IMR-90 (cell line): ENCODE data around the gene SURF2. TPM values are rescaled to one million over a fixed set of nuclear protein-coding genes. Genes with fewer than 3 reads are reported as not detected.
A peak's percentile ranks its signal among the peaks of the same experiment; 100 is the strongest.

Source experiments
- ATAC-seq: fragments of 200-7000 bp; cut with Tn5 transposase; 2 replicates; pipeline ENCODE4 v1.9.1; 2020; ENCODE audit warnings: low read depth, mild to moderate bottlenecking, moderate library complexity
- BruUV-seq: library from RNA; stranded (reverse); fragments of 400-500 nt; replicated peaks from 2 replicates; lab custom pipeline; 2021; lab: Mats Ljungman, UMichigan
- CTCF ChIA-PET: fragments of 300-600 bp; formaldehyde crosslinking; extraction: SDS; loops from one replicate; lab custom pipeline; 2021; ENCODE audit warnings: antibody characterized with exemption; lab: Yijun Ruan, JAX
- POLR2A ChIA-PET: fragments of 300-600 bp; sonication (Branson Sonifier 250); formaldehyde crosslinking; loops from one replicate; lab custom pipeline; 2022; ENCODE audit warnings: antibody characterized with exemption; ENCODE audit not compliant: unreplicated experiment; lab: Charles Lee
- DNase-seq: peaks from one replicate; pipeline ENCODE4 v3.0.0; 2013
- H2AFZ ChIP-seq: replicated peaks from 2 replicates; pipeline ENCODE3; 2013; ENCODE audit warnings: low read length, mild to moderate bottlenecking; ENCODE audit not compliant: poor library complexity
- H2AK5ac ChIP-seq: 2 replicates; pipeline ENCODE4 v1.6.1; 2013; ENCODE audit warnings: low read depth, low read length, inconsistent platforms
- H2AK9ac ChIP-seq: replicated peaks from 2 replicates; pipeline ENCODE3; 2013; ENCODE audit warnings: mild to moderate bottlenecking, low read depth, low read length, moderate library complexity; ENCODE audit not compliant: poor library complexity
- H2BK120ac ChIP-seq: 2 replicates; pipeline ENCODE4 v1.6.1; 2013; ENCODE audit warnings: low read depth, low read length, inconsistent platforms
- H2BK15ac ChIP-seq: 3 replicates; pipeline ENCODE4 v1.6.1; 2013; ENCODE audit warnings: low read depth, low read length, inconsistent platforms
- H2BK20ac ChIP-seq: 2 replicates; pipeline ENCODE4 v1.6.1; 2013; ENCODE audit warnings: low read depth, mild to moderate bottlenecking, inconsistent platforms, low read length, moderate library complexity
- H2BK5ac ChIP-seq: 2 replicates; pipeline ENCODE4 v1.6.1; 2013; ENCODE audit warnings: mild to moderate bottlenecking, low read depth, low read length, inconsistent platforms; ENCODE audit not compliant: poor library complexity, severe bottlenecking
- H3K14ac ChIP-seq: replicated peaks from 2 replicates; pipeline ENCODE4 v1.6.1; 2013; ENCODE audit warnings: low read depth, low read length, inconsistent platforms
- H3K18ac ChIP-seq: 2 replicates; pipeline ENCODE4 v1.6.1; 2013; ENCODE audit warnings: low read depth, low read length, control low read depth
- H3K23ac ChIP-seq: 2 replicates; pipeline ENCODE4 v1.6.1; 2013; ENCODE audit warnings: low read depth, low read length, inconsistent platforms
- H3K27ac ChIP-seq: 2 replicates; pipeline ENCODE4 v1.5.1; 2013; ENCODE audit warnings: mild to moderate bottlenecking, control low read depth, low read length; ENCODE audit not compliant: insufficient read depth
- H3K27me3 ChIP-seq: 2 replicates; pipeline ENCODE4 v1.6.1; 2013; ENCODE audit warnings: low read length; ENCODE audit not compliant: control insufficient read depth, insufficient read depth
- H3K36me3 ChIP-seq: 2 replicates; pipeline ENCODE4 v1.6.1; 2013; ENCODE audit warnings: low read length, mixed read lengths; ENCODE audit not compliant: control insufficient read depth, insufficient read depth
- H3K4ac ChIP-seq: 2 replicates; pipeline ENCODE4 v1.6.1; 2013; ENCODE audit warnings: low read depth, low read length, inconsistent platforms
- H3K4me1 ChIP-seq: 2 replicates; pipeline ENCODE4 v1.6.1; 2013; ENCODE audit warnings: low read length, mixed read lengths; ENCODE audit not compliant: control insufficient read depth, insufficient read depth
- H3K4me2 ChIP-seq: 2 replicates; pipeline ENCODE4 v1.6.1; 2013; ENCODE audit warnings: low read depth, mild to moderate bottlenecking, control low read depth, low read length, moderate library complexity
- H3K4me3 ChIP-seq: 2 replicates; pipeline ENCODE4 v1.5.1; 2013; ENCODE audit warnings: low read depth, mild to moderate bottlenecking, control low read depth, low read length, moderate library complexity; ENCODE audit not compliant: insufficient read depth
- H3K56ac ChIP-seq: 2 replicates; pipeline ENCODE4 v1.6.1; 2013; ENCODE audit warnings: low read length, inconsistent platforms; ENCODE audit not compliant: insufficient read depth; ENCODE audit errors: extremely low read depth
- H3K79me1 ChIP-seq, 2 experiments: 2 replicates each; pipeline ENCODE4 v1.6.1; 2013; ENCODE audit warnings: low read length in 2 of 2, inconsistent platforms in 1 of 2, low read depth in 1 of 2
- H3K9ac ChIP-seq: 2 replicates; pipeline ENCODE4 v1.6.1; 2013; ENCODE audit warnings: low read depth, low read length, control low read depth
- H3K9me1 ChIP-seq: 2 replicates; pipeline ENCODE4 v1.6.1; 2013; ENCODE audit warnings: low read length, inconsistent platforms; ENCODE audit not compliant: insufficient read depth
- H3K9me3 ChIP-seq: 2 replicates; pipeline ENCODE4 v1.6.1; 2013; ENCODE audit warnings: low read length; ENCODE audit not compliant: control insufficient read depth, insufficient read depth
- H4K20me1 ChIP-seq: 2 replicates; pipeline ENCODE4 v1.6.1; 2013; ENCODE audit warnings: low read length, inconsistent platforms; ENCODE audit not compliant: insufficient read depth
- H4K5ac ChIP-seq: 2 replicates; pipeline ENCODE4 v1.6.1; 2013; ENCODE audit warnings: mild to moderate bottlenecking, low read depth, low read length, control low read depth
- H4K8ac ChIP-seq, 2 experiments: 2 replicates each; pipeline ENCODE4 v1.6.1; 2013; ENCODE audit warnings: low read depth in 2 of 2, low read length in 2 of 2, control low read depth in 1 of 2, inconsistent platforms in 1 of 2
- H4K91ac ChIP-seq: 2 replicates; pipeline ENCODE4 v1.6.1; 2013; ENCODE audit warnings: low read depth, low read length, inconsistent platforms; ENCODE audit not compliant: insufficient read depth
- BHLHE40 ChIP-seq: fragments of 150-350 bp; IDR thresholded peaks from 2 replicates; pipeline ENCODE4 v1.6.1; 2016; ENCODE audit warnings: mild to moderate bottlenecking, low read depth, low read length
- MXI1 ChIP-seq: IDR thresholded peaks from 2 replicates; pipeline ENCODE4 v1.6.1; 2012; ENCODE audit warnings: low read depth, mild to moderate bottlenecking, low read length, moderate library complexity, borderline replicate concordance
- RAD21 ChIP-seq: IDR thresholded peaks from 2 replicates; pipeline ENCODE4 v1.6.1; 2012; ENCODE audit warnings: low read length, improper control_type of control experiment
- SMC3 ChIP-seq: fragments of 150-350 bp; IDR thresholded peaks from 2 replicates; pipeline ENCODE4 v1.6.1; 2016; ENCODE audit warnings: low read depth, mild to moderate bottlenecking, antibody characterized with exemption, low read length, moderate library complexity
- WGBS, 2 experiments: methylation state at CpG; one replicate each; pipeline versions ENCODE4 v1.1.5 to v1.1.7; 2013; ENCODE audit warnings: missing lambda C conversion rate in 2 of 2; ENCODE audit not compliant: insufficient read length in 1 of 2; ENCODE audit errors: extremely low coverage in 2 of 2; 5-methylcytosine and 5-hydroxymethylcytosine counted together
- dilution Hi-C: fragments of 300-500 bp; cut with HindIII; formaldehyde crosslinking; loops from one replicate; pipeline ENCODE4 v1.14.3; 2018; ENCODE audit warnings: low sequenced_read_pairs; ENCODE audit not compliant: unreplicated experiment
- in situ Hi-C: fragments of 300-500 bp; cut with MboI; formaldehyde crosslinking; loops from 3 replicates; pipeline ENCODE4 v1.14.3; 2019; ENCODE audit warnings: low sequenced_read_pairs, inconsistent platforms, mixed read lengths
- intact Hi-C: fragments of 100-400 bp; cut with micrococcal nuclease; formaldehyde crosslinking; loops from 2 replicates; pipeline ENCODE4 v1.10.0; 2022
- polyA plus RNA-seq, 3 experiments: library from polyadenylated mRNA; depleted of rRNA; stranded (reverse); fragments of >200 nt; gene quantifications; 2 replicates each; pipeline ENCODE4 v1.2.3, GENCODE V29; 2012; ENCODE audit warnings: low replicate concordance in 1 of 3
- total RNA-seq: library from RNA; depleted of rRNA; stranded (reverse); fragments of >200 nt; gene quantifications from 2 replicates; pipeline ENCODE4 v1.2.3, GENCODE V29; 2012
- TF ChIP-seq, protein P1 (sequence below): fragments of 150-350 bp; IDR thresholded peaks from 2 replicates; pipeline ENCODE4 v1.6.1; 2017; ENCODE audit warnings: mild to moderate bottlenecking, antibody characterized with exemption, low read length, low read depth
- TF ChIP-seq, protein P2 (sequence below): conservative IDR thresholded peaks from 2 replicates; pipeline ENCODE4 v1.5.1; 2012; ENCODE audit warnings: mild to moderate bottlenecking, low read depth, low read length, improper control_type of control experiment

SURF2 gene
- total and polyA plus RNA-seq, 2 of the 4 experiments (the other 2 are of a cell fraction) = 9.9 to 16.3 TPM

DNA sequence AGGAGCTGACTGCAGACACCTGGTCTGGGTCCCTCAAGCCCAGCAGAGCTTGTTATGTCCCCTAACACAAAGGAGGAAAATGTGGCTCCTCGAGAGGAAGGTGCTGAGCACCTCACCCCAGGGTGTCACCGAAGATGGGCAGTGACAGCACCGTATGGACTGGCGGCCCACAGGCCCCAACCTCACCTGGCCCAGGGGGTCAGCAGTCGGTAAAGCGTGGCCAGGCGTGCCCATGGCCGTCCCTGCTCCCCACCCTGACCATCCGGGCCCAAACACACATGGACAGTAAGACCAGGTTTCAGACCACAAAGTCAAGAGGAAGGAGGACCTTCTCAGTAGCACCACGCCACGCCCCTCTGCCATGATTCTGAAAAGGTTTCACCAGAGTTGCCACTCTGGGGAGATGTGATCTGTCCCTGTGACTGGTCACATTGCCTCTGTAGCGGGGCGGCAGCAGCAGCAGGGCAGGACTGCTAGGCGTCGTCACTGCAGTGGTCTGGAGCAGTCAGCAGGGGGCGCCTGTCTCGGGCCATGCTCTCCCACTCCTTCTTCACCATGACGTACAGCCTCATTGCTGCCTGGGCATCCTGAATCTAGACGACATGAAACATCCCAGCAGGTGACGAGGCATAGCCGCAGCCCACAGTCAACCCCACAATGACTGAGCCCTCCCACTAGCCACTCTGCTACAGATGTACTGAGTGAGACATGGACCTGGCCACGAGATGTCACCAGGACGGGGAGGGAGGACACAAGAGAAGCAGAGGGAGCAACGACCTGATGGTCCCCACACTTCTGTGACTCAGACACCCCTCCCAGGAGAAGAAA is 50.3 kb downstream of the SURF2 start:
- ATAC-seq (peak; percentile 96), DNase-seq (peak; percentile 70)
- TF ChIP-seq RAD21 (peak; percentile 64), BHLHE40 (no peak), MXI1 (peak; percentile 60; the same call in 1 of the 2 replicates), SMC3 (peak; percentile 81)
- TF ChIP-seq, protein P1, sequence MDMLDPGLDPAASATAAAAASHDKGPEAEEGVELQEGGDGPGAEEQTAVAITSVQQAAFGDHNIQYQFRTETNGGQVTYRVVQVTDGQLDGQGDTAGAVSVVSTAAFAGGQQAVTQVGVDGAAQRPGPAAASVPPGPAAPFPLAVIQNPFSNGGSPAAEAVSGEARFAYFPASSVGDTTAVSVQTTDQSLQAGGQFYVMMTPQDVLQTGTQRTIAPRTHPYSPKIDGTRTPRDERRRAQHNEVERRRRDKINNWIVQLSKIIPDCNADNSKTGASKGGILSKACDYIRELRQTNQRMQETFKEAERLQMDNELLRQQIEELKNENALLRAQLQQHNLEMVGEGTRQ = peak; percentile 14; the same call in 1 of the 2 replicates
- TF ChIP-seq, protein P2, sequence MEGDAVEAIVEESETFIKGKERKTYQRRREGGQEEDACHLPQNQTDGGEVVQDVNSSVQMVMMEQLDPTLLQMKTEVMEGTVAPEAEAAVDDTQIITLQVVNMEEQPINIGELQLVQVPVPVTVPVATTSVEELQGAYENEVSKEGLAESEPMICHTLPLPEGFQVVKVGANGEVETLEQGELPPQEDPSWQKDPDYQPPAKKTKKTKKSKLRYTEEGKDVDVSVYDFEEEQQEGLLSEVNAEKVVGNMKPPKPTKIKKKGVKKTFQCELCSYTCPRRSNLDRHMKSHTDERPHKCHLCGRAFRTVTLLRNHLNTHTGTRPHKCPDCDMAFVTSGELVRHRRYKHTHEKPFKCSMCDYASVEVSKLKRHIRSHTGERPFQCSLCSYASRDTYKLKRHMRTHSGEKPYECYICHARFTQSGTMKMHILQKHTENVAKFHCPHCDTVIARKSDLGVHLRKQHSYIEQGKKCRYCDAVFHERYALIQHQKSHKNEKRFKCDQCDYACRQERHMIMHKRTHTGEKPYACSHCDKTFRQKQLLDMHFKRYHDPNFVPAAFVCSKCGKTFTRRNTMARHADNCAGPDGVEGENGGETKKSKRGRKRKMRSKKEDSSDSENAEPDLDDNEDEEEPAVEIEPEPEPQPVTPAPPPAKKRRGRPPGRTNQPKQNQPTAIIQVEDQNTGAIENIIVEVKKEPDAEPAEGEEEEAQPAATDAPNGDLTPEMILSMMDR = peak; percentile 86
- no peak overlapping the region for H4K8ac ChIP-seq
- H3K79me1 ChIP-seq = peaks cover 0 to 22% of the 10 kb centered on the region in 2 experiments; a peak in 2 of 4 replicates
- 0 out of 2 replicates have a peak, but pooled peaks cover under 1% of the 10 kb centered on the region for H3K9me1 ChIP-seq
- no peaks in the 10 kb centered on the region for H3K27me3 ChIP-seq
- no TSS peak for BruUV-seq
- H2BK120ac ChIP-seq = no peak overlapping the region
- H3K56ac ChIP-seq = no peak overlapping the region
- in situ Hi-C loops = loop anchor here (10.0 kb wide), 2 partner anchors 78 to 318 kb away; no protein-coding TSS in a partner anchor
- H3K9me3 ChIP-seq = no peaks in the 10 kb centered on the region
- WGBS, 2 experiments = 53% methylated on average over 12 of the region's 24 CpGs; no CpG with 5 or more reads in 1 of the 2 experiments
- H3K4me1 ChIP-seq = peaks cover 2% of the 10 kb centered on the region; the same call in 1 of the 2 replicates
- H3K27ac ChIP-seq = no peak overlapping the region
- H3K23ac ChIP-seq = no peak overlapping the region
- H3K36me3 ChIP-seq = peaks cover 43% of the 10 kb centered on the region
- no peak overlapping the region for H3K14ac ChIP-seq
- intact Hi-C loops = loop anchor here (1.0 to 5.0 kb wide), 2 partner anchors 80 to 586 kb away; partner anchors contain the start of gene VAV2
- H2AK9ac ChIP-seq = peak overlapping the region; percentile 85
- no peak overlapping the region for H2BK15ac ChIP-seq
- H2AK5ac ChIP-seq = no peak overlapping the region
- H3K9ac ChIP-seq = no peak overlapping the region
- H2BK5ac ChIP-seq = no peak overlapping the region
- H2AFZ ChIP-seq = peak overlapping the region; percentile 76
- H2BK20ac ChIP-seq = no peak overlapping the region
- no peak overlapping the region for H3K4me3 ChIP-seq
- POLR2A ChIA-PET = no interaction called here
- no peak overlapping the region for H3K18ac ChIP-seq
- no peak overlapping the region for H4K91ac ChIP-seq
- CTCF ChIA-PET = no interaction called here
- dilution Hi-C loops = no loop called here
- H3K4ac ChIP-seq = peak overlapping the region; percentile 40; the same call in 1 of the 2 replicates
- H3K4me2 ChIP-seq = no peak overlapping the region
- peaks cover 17% of the 10 kb centered on the region for H4K20me1 ChIP-seq
- H4K5ac ChIP-seq = no peak overlapping the region
